Left renal pelvis (tissue), 4 donors: ENCODE measurements around the gene NCAM2. TPM values are rescaled to one million over a fixed set of nuclear protein-coding genes. Genes with fewer than 3 reads are reported as not detected.

Experiments used
- DNase-seq, 4 donors: peaks; one replicate each; pipeline ENCODE4 v3.0.0-alpha.2; 2013; ENCODE audit warnings: low read depth in 4 of 4, low spot score in 3 of 4
- polyA plus RNA-seq, 4 donors: library from polyadenylated mRNA; unstranded; fragments of 120-200 nt; gene quantifications; one replicate each; pipeline ENCODE4 v1.2.1, GENCODE V29; 2013; ENCODE audit not compliant: insufficient read length in 4 of 4

The NCAM2 gene
- polyA plus RNA-seq, 4 donors: 5.8 to 48.1 (median 12.3) TPM

DNA sequence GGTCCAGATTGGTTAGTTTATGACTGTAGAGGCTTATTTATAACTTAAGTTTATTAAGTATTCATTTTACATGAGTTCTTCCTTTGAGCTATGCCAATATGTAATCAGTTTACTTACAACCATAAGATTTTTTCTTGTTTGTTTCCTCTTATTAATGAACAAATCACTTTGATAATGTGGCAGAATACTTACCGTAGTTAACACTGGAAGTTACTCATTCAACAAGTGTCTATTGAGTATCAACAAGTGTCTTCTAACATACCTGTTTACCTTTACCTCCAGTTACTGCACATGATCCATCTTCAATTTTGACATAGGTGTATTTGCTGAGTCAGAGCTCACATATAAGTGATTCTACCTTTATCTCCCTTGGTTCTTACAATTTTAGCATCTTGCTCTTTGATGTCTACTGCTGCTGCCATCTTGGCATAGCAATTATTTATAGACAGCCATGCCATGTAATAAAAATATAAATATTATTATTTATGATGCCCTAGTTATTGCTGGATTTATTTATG is 205.7 kb downstream of the NCAM2 start:
- DNase-seq: no peak

DNA sequence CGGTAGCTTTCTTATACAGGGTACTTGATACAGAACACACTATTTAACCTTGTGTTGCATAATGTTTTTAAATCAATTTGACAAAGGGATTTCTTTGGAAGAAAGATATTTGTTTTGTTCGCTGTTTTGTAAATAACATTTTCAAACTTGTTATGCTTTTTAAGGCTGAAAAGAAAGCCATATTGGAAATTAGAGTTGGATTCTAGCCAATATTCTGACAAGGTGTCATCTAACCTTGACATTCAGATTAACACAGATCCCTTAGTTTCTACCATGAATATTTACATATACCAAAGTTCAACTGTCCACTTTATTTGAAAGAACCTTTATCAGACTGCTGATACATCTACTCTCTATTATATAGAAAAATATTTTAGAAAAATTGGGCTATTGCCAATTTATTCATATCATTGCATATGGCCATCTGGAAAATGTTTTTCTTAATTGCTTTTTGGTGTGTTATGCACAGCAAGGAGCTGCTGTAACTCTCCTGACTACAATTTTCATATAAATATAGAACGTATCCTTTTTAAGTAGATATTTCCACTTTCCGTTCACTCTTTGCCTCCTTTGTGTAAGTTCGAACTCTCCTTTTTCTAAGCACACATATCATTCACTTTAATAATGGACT is 206.3 kb downstream of the NCAM2 start:
- no peak for DNase-seq

DNA sequence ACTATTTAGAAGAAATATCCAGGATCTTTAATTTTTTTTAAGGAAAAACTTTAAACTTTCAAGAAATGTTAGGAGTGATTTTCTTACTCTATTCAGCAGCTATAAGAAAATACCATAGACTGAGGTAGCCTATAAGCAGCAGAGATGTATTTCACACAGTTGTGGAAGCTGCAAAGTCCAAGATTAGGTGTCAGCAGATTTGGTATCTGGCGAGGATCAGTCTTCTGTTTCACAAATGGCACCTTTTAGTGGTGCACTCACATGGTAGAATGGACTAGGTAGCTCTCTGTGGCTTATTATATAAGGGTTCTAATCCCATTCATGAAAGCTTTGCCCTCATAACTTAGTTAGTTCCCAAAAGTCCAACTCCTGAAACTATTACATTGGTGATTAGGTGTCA is 207.4 kb downstream of the NCAM2 start:
- no peak for DNase-seq

DNA sequence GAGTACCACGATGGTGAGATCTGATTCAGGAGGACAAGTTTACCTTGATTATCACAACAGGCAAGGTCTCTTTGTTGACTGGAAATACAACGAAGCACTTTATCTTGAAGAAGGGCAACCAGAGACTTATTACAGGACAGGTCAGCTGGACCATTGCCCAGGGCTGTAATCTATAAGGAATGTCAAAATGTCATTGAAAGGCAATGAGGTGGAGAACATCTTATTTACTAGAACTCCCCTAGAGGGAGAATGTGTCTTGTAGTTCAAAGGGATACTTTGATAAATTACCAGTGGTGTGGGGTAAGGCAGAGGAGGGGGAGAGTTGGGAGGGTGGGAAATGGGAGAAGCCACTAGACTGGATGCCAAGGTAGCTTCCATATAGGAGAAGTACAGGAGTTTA is 212.3 kb downstream of the NCAM2 start:
- DNase-seq: no peak

DNA sequence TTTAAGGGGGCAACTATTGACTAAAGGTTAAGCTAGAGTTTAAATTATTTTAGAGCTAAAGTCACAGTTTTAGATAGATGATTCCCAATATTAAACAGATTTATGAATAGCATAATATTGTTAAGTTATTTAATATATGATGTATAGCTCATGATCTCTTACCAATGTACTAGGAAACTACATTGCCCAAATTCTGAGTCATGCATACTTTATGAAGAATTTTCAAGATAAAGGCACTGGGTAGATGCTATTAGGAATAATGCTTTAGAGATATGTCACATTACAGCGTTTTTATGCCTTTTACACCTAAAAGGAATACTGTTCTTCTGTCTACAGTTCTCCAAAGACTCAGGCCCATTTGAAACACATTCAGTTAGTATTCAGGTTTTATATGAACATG is 215.1 kb downstream of the NCAM2 start:
- no peak for DNase-seq

DNA sequence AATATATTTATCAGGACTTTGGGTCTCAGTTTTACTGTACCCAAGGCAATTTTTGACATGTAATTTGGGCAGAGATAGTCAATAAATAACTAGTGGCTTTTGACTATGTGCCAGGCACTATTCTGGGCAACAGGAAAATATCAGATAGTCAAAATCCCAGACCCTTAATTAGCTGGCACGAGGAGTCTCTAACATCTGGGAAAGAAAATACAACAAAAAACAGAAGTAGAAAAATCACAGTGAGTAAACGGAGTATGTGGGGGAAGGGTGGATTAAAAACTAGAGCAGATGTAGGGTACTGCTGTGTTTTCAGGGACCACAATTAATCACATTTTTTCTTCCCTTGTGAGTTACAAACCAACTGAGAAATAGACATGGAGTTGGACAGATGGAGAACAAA is 217.8 kb downstream of the NCAM2 start:
- no peak for DNase-seq

DNA sequence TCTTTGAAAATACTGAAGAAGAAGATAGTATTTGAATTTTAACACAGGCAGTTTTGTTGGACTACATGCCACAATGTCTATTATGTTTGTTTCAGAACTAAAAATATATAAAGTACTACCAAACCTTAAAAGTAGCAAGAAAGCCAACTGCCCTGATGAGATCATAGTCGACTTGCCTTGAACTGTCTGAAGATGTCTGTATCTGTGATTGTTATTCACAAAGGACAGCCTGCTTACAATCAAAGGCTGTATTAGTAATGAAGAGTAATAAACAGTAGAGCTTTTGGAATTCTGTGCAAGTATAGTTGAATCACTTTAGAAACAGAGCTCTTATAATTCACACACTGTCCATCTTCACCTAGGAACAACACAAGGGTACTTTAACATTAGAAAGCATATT is 228.3 kb downstream of the NCAM2 start:
- no peak for DNase-seq

DNA sequence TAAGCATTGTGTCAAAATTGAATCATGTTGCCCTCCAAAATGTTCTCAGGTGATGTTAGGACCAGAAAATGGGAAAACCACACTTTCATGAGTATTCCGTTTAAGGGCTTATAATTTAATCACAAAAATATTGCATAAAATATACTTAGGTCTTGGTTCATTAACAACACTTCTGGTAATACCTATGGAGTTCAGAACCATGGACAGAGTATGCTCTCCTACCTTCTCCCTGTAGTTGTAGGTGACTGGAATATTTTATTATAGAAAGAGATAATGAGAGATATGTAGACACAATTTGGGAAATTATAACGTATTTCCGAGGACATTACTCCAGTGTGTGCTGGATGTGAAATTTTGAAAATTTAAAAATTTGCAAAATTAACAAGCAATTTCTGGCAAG is 232.5 kb downstream of the NCAM2 start:
- no peak for DNase-seq

DNA sequence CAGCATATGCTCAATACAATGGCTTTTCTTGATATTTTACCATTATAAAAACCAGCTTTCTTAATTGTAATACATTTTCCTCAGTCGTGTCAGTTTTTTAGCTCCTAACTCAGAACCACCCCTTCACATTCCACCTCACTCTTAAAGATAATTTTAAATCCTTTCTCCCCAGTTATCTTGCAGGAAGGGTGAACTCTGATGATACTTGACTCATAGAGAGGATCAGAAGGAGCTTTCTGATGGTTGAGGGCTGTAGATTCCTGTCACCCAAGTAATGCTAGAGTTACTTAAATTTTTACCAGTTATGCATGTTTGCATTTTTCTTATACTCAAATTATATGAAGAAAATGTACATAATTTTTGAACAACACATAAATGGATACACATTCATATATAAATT is 233.7 kb downstream of the NCAM2 start:
- DNase-seq: no peak

DNA sequence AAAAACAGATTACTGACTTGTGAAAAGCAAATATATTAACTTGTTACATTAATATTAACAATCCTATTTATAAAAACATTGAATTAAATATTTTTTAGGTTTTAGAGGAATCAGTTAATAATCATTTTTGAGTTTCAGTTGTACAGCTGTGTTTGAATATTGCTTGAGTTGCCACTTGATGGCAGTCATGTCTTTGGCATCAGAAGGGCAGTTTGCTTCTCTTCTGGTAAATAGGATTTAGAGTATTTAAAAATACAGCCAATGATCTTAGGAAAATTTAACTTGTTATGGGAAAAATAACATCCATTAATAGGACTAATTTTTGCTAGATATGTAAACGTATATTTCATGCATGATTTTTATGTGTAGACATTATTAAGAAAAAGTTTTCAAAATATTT is 234.1 kb downstream of the NCAM2 start:
- no peak for DNase-seq

DNA sequence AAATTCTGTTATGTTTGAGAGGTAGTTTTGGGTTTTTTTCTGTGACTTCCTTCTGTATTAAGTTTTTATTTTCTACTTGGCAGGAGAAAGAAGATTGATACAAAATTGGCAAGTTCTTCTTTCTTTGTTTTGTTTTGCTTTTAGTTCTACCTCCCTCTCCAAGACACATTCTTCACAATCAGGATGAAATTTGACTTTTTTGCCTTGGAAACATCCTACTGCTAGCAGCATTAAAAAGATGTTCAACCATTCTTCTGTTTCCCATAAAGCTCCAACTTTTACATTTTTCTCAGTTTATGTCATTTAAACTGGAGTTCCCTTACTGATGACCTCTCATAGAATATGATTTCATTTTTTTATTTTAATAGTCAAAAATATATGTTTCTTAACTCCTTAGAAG is 234.8 kb downstream of the NCAM2 start:
- DNase-seq: no peak

DNA sequence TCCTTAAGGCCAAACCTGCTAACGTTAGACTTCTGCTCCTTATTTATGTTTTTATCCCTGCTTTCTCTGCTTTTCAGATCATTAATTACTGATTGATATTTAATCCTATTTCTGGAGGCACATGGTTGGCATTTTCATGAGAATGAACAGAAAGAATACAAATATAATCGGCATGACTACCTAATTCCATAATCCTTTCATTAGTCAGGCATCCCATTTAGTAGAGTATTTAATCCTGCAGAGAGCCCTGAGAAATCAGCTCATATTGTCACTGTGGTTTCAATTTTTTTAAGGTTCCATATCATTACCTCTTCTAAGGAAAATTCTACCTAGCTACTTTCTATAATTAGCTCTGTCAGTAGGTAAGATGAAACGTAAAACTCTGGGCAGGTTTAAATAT is 238.8 kb downstream of the NCAM2 start:
- DNase-seq: no peak

DNA sequence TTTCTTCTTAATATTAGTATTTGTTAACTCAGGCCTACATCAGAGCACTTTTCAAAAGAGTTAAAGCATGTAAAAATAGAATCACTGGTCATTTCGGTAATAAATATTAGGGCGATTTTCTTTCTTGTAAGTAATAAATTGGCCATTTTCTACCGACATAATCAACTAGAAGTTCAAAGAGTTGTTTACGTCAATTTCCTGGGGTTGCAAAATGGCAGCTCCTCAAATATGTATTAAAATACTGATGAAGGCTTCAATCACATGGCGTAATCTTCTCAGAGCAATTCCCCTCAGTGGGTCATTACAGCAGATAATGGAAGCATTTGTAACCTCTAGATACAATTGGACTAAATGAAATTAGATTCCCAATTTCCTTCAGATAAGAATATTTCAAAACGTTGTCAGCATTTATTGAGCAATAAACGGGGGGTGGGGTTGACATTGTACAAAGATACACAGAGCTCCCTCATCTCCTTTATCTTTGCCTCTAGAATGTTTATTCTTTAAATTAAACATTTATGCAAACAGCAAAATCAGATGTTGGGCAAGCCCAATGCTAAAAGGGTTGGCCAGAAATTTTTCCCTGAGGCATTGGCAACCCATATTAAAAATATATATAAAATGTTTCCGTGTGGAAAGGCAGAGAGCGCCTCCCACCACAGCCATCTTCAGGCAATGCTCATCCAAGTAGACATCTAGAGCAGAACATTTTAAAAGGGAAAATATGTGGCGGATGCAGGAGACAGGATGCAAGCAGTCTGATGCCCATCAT is 240.6 kb downstream of the NCAM2 start:
- DNase-seq: no peak

DNA sequence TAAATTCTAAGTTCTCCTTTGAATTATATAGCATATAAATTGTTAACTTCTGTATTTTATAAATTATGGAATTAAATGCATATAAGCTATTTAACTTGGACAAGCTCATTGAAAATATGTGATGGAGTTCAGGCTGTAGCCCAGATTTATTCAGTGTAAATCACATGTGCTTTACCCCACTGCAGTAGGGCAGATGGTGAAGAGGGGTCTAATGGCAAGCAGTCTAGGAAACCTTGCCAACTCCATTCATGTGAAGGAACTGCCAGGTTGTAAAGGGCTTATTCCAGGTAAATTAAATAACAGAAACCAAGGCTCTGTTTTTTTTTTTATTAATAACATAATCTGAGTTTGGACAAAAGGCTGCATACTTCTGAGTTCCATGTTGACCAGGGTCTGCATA is 243.2 kb downstream of the NCAM2 start:
- no peak for DNase-seq

DNA sequence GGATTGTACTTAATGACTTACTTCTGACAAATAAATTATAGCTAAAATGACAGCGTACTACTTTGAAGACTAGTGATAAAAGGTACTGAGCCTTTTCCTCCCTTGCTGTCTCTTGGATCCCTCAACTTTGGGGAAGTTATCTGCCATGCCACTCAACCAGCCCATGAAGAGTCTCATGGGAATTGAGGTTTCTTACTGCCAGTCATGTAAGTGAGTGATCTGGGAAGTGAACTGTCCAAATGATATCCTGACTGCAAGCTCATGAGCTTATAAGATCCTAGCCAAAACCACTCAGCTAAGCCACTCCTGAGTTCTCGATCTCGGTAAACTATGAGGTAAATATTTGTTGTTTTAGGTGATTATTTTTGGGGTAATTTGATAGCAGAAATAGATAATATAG is 247.8 kb downstream of the NCAM2 start:
- no peak for DNase-seq

DNA sequence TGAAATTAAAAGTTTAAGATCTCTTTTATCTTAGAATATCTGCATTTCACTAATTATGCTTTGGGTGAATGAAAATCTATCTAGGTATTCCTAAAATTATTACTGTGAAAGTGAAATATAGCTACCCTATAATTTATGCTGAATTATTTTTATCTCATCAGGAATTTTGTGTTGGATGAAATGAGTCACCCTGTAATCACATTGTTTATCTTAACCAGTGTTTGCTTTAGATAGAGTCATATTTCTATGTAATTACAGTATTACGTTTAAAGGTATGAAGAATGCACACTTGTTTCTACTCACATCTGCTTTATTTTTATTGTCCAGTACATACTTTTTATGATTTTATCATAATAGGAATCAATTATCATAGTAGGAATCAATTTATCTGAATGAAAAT is 249.2 kb downstream of the NCAM2 start:
- DNase-seq: no peak

DNA sequence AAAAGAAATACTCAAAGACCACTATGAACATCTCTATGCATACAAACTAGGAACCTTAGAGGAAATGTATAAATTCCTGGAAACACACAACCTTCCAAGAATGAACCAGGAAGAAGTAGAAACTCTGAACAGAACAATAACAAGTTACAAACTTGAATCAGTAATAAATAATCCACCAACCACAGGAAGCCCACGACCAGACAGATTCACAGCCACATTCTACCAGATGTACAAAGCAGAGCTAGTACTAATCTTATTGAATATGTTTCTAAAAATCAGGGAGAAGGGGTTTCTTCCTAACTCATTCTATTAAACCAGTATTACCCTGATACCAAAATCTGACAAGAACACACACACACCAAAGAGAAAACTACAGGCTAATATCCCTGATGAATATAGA is 263.8 kb downstream of the NCAM2 start:
- no peak for DNase-seq

DNA sequence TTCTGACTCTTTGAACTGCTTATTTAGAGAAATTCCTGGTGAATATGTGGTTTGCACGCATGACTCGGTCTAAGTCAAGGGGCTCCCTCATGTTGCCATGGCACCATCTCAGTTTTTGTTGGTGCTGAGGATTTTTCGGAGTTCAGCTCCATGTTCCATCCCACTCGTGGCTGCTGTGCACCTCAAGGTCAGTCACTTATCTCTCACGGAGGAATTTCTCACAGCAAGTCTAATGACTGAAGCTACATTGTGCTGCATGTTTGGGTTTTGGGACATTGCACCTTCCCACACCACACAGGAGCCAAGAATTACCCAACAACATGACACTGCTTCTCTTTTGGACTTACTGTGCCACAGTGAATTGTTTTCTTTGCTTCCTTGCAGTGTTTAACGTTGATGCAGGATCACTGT is 269.9 kb downstream of the NCAM2 start:
- no peak for DNase-seq

DNA sequence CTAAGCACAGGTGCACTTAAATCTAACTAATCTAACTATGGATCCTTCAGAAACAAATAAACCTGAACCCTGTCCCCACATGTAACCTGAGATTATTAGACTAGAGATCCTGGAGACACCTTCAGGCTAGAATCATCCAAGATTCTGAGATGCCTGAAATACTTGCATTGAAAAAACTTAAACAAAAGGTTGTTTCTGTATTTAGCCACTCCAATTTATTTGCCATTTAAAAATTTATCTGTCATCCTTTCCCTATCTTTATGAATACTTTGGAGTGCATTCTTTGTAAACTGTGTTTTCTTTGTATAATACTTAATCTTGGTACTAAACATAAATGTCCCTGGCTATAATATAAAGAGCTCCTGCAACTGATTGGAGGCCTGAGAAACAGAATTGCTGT is 270.7 kb downstream of the NCAM2 start:
- no peak for DNase-seq

DNA sequence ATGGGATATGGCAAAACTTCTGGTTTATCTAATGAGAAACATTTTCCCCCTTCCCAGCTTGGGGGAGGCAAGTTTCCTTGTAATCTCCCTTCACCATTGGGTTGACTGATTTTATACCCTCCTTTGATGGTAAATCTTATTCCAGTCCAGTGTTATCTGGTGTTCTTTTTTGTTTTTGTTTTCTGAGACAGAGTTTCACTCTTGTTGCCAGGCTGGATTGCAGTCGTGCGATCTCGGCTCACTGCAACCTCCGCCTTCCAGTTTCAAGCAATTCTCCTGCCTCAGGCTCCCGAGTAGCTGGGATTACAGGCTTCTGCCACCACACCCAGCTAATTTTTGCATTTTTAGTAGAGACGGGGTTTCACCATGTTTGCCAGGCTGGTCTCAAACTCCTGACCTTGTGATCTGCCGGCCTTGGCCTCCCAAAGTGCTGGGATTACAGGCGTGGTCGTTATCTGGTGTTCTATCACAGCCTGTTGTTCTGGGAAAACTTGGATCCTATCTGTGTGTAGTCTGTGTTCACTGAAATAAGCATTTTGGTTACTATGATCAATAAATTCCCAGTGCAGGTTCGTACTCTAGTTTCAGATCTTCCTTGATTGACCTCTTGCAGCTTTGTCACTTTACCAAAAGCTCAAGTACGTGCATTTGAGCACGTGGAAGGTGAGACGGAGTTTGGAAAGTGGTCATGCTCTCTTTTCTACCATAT is 281.1 kb downstream of the NCAM2 start:
- DNase-seq: no peak

DNA sequence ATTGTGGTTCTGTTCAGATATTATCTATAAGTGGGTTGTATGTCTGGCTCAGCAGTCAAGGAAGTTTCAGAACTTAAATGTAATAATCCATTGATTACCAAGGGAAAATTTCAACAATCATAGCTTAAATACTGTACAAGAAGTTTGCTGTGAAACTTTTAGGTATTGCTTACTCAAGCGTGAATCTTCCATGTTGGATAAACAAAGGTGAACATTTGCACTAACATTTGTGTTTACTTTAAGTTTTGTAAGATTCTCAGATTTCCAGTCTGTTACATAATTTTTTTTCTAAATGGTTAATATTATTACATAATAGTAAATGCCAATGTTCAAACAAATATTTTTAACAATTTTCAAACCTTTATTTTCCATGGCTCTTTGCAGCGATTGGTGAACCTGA is 285.6 kb downstream of the NCAM2 start:
- DNase-seq: no peak
